KOPT-K1 (cell line): ENCODE data around the gene VCP.

ENCODE experiments used
- H3K27ac ChIP-seq: fragments of 200-600 bp; sonication (generic); 2 replicates; pipeline ENCODE4 v1.5.1; 2016; ENCODE audit warnings: antibody characterized with exemption, mild to moderate bottlenecking, low read depth, low read length; ENCODE audit not compliant: poor library complexity, severe bottlenecking
- H3K36me3 ChIP-seq: fragments of 200-600 bp; sonication (generic); 2 replicates; pipeline ENCODE4 v1.5.1; 2017; ENCODE audit warnings: antibody characterized with exemption, mild to moderate bottlenecking, low read length, moderate library complexity; ENCODE audit not compliant: insufficient read depth
- H3K9me3 ChIP-seq: fragments of 200-600 bp; sonication (generic); 2 replicates; pipeline ENCODE4 v1.5.1; 2017; ENCODE audit warnings: antibody characterized with exemption, low read length, mild to moderate bottlenecking; ENCODE audit not compliant: insufficient read depth, poor library complexity, severe bottlenecking

VCP gene

DNA sequence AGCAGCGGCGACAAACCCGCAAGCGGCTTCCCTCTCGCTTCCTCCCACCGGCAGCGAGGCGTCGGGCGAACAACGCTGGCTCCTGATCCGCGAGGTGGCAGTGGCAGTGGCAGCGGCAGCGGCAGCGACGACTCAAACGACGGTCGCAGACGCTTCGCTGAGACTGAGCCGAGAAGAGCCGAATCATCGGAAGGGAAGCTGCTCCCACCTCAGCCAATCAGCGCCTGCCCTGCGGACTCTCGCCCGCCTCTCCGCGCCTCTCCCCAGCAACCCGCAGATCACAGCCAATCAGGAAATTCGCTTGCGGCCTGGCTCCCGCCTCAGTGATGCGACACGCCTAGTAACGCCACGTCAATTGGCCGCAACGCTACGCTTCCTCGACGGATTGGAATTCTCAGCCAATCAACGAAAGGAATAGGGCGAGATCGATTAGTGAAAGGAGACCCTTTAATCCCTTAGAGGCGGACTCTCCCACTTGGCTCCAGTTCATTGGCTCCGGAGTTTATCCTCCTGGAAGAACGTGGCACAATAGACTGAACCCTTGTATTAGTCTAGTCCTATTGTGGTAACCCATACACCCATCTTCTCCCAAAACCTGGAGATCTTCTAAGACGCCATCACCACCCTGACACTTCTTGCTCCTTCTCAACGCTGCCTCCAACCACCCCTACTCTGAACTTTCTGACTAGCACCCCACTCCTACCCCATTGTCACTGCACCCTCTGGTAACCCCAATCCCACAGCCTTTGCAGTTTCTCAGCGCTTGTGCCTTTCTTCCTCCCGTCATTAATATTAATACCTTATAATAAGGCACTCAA is at the start of gene VCP:
VCP (minus strand) TSS at position 165 of the 818 bp plus-strand sequence. CDS start 272 bp downstream, outside the sequence.
- Histone ChIP-seq H3K36me3 (peaks cover 75% of the 10 kb centered on the region), H3K27ac (peak within 1 kb of the TSS; percentile 90), H3K9me3 (no peaks in the 10 kb centered on the region)

DNA sequence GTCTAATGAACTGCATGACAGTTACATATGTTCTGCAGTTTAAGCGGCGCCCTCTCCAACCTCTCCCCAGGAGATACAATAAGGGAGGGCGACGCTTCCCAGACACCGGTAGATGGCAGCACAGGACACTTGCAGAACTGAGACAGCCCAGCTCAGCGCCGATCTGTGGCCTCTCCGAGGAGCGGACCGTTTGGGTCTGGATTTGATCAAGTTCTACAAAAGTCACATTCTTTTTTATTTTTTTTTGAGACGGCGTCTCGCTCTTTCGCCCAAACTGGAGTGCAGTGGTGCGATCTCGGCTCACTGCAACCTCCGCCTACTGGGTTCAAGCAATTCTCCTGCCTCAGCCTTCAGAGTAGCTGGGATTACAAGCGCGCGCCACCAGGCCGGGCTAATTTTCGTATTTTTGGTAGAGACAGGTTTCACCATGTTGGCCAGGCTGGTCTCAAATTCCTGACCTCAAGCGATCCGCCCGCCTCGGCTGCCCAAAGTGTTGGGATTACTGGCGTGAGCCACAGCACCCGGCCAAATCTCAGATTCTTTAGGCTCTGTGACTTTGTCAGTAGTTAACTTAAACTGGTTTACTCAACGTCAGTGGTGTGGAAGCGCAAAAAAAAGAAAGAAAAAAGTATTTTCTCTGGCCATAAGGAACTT is 44.6 kb upstream of the VCP start:
- Histone ChIP-seq H3K36me3 (no peaks in the 10 kb centered on the region), H3K9me3 (no peaks in the 10 kb centered on the region), H3K27ac (no peak overlapping the region)

DNA sequence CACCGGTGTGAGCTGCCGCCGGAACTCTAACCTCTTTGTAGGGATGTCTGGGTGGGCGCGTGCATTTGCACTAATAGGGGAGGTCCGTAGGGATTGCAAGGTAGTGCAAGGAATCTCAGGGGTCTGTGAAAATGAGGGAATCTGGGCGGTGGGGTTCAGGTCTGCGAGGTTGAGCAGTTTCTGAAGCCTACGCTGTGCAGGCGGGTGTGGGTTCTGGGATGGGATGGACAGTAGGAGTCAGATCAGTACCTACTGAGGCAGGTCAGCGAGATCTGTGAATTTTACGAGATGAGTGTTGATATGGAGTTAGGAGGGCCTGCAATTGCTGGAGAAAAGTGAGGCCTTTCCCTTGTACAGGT is 44.1 kb upstream of the VCP start:
- H3K9me3 ChIP-seq, result no peaks in the 10 kb centered on the region
- no peak overlapping the region for H3K27ac ChIP-seq
- no peaks in the 10 kb centered on the region for H3K36me3 ChIP-seq

DNA sequence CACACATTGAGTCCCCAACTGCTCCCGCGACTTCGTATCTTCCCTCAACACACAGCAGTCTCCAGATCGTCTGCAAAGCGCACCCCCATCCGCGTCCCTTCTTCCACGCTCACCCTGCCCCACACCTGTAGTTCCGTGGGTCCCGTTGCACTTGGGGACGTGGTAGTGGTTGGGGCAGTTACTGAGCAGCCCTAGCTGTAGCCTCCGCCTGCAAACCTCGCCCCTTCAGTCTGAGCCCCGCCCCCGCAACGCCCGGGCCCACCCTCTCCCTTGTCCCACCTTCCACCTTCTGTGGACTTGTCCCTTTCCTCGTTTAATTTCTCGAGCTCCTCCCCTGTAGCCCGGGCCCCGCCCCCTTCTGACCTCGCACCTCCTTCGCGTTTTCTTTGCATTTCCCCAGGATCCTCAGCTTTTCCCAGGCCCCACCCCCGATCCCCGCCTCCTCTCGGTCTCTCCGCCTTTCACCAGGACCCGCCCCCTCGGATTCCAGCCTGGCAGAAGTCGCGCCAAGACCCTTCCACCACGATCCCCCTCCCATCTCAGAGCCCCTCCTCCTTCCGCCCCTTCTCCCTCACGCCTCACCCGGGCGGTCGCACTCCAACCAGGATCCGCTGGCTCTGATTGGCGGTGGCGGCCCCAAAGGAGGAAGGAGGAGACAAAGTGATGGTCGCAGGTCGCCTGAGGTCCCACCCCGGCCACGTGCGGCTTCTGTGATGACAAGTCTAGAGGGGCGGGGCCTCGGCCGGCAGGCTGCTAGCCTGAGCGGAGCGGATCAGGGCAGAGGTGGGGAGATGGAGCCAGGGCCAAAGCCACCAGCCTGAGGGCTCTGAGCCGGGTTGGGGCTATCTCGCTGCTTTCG is 43.5 kb upstream of the VCP start, which contains the start of gene ATOSB:
ATOSB (minus strand) TSS at position 183 of the 859 bp plus-strand sequence. CDS start 7,588 bp downstream, outside the sequence.
- Histone ChIP-seq H3K27ac (peak within 1 kb of the TSS; percentile 69), H3K36me3 (no peaks in the 10 kb centered on the region), H3K9me3 (no peaks in the 10 kb centered on the region)

DNA sequence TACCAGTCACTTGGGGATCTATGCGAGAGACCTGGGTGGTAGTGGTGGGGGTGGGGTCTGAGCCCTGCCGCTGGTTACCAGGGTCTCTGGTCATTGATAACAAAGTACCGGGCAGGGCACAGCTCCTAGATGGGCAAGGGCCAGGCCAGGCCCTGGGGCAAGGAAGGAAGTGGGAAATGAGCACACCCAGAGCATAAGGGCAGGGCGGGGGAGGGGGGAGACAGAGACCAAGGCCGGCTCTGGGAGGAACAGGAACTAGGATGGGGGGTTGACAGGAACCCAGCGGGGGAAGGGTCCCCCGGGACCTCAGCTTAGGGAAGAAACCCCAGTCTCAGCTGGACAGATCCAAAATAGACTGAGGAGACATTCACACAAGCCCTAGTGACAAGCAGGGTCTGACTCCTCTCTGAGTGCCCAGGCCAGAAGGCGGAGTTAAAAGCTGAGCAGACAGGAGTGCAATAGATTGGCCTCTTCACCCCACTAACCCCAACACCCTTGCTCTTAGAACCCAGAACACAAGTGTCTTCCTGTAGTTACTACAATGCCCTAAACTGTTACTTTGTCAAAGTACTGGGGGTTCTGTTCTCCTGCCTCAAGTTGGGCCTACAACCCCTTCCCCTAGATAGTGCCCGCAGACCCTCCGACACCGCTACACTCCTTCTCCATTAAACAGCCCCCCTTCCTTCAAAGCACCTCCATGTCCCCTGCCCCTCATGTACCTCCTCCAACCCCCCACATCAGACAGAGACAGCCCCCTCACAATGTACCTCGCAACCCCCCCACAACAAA is 42.6 kb upstream of the VCP start:
- peak overlapping the region; percentile 69 for H3K27ac ChIP-seq
- H3K36me3 ChIP-seq, result no peaks in the 10 kb centered on the region
- no peaks in the 10 kb centered on the region for H3K9me3 ChIP-seq

DNA sequence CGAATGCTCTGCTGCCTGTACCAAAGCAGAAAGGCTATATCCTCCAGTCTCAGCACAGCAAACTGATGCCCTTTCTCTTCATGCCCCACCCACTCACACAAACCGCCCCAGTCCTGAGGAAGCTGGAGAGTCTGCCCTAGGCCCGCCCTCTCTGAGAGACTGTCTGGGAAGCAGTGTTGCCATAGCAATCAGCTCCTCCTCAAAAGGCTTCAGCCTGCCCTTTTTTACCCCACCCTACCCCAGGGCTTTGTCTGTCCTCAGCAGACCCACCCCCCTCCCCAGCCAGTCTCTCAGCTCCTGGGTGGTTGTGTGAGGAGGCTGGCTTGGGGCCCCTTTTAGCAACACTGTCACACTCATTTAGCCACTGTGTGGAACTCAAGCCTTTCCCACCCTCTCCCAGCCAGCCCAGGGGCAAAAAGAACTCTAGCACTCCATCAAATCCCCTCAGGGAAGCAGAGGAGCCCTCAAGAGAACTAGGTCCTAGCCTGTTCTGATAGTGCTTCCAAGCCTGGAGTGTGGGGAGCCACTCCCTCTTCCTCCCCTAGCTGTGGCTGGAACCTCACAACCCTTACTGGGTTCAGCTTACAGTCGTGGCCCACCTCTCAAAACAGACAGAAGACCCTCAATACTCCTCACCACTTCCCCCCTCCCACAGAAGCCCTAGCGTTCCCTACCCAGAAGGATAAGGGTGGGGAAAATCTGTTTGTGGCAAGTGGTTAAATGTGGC is 41.9 kb upstream of the VCP start:
- H3K27ac ChIP-seq, result peak overlapping the region; percentile 69
- H3K36me3 ChIP-seq, result no peaks in the 10 kb centered on the region
- H3K9me3 ChIP-seq, result no peaks in the 10 kb centered on the region

DNA sequence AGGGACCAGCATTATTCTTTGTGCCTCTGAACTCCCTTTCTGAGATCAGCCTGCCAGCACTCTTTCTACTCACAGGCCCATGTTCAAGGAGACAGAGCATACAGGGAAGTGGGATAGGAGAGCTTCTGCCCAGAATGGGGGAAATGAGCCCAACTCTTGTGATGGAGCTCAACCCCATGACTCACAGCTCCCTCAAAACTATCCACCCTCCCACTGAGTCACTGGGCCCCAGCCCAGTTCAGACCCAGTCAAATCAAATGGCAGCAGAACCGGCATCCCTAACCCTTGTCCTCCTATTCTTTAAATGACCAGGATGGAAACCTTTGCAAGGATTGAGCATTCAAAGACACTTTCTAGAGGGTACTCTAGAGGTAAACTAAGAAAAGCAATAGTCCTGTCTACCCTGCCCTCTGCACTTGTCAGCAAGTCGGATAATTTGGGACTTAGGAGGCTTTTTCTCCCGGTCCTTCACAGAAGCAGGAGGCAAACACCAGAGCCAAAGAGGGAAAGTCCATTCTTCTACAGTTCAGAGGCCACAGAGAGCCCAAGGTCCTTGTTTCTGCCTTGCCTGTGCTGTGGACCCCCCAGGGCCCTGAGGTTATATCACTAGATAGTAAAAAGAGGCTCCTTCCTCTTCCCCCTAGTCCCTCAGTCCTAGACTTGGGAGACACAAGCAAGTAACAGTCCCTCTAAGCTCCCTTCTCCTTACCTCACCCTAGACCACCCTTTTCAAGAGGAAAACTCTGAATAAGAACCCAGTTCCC is 40.0 kb upstream of the VCP start:
- no peak overlapping the region for H3K27ac ChIP-seq
- H3K36me3 ChIP-seq, result no peaks in the 10 kb centered on the region
- no peaks in the 10 kb centered on the region for H3K9me3 ChIP-seq

DNA sequence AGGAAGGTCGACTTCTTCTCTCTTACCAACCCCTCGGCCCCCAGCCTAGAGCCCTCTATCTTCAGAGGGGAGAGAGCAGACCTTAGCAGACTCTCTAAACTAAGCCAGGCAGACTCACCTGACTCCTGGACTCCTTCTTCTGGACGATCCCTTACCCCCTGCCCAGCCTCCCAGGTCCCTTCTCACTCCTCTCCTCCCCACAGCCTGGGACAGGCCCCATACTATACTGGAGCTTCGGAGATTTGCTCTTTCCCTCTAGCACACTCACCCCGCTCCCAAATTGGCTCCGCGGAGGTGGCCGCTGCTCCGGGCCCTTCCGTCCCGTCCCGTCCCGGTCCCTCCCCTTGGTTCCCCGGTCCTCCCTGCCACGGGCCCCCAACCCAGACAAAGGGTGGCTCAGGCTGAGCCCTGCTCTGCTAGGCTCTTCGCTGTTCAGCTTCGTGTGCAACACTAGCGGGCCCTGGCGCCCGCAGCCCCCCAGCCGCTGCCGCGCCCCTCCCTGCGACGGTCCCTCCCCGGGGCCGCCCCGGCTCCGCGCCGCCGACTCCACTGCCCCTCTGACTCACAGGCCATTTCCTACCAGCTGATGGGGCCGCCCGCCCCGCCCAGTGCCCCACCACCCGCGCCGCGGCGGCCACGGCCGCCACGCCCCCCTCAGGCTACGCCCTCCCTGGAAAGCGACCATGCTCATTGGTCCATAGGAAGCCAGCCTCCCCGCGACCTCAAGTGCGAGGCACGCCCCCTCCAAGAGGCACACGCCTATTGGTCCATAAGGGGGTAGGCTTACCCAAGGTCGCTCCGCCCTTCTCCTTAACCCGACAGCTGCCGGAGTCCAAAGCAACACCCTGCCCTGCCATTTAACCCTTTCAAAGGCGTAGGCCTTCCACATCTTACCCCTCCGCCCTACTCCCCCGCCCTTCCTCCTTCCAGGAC is 38.8 kb upstream of the VCP start:
- H3K27ac ChIP-seq, result peak overlapping the region; percentile 37

DNA sequence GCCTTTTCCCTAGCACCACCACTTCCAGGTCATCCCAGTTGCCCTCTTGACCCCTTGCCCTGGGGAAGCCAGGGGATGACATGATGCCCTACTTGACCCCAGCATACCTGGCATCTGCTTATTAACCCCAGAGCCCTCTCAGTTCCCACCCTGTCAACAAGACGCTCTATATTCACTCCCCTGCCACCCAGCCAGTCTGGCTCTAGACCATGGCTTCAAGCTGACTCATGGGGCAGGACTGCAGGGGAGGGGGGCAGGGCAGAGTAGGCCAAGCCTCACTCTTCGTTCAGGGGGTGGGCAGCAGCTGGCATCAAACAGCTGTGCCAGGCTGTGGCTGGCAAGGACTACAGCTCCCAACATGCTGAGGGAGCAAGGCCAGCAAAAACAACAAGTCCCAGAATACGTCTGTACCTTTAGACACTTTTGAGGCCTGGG is 37.9 kb upstream of the VCP start:
- Histone ChIP-seq H3K9me3 (no peaks in the 10 kb centered on the region), H3K36me3 (no peaks in the 10 kb centered on the region), H3K27ac (no peak overlapping the region)

More for the DNA sequence above, 38.8 kb upstream of the VCP start:
- H3K36me3 ChIP-seq, result no peaks in the 10 kb centered on the region
- H3K9me3 ChIP-seq, result no peaks in the 10 kb centered on the region

DNA sequence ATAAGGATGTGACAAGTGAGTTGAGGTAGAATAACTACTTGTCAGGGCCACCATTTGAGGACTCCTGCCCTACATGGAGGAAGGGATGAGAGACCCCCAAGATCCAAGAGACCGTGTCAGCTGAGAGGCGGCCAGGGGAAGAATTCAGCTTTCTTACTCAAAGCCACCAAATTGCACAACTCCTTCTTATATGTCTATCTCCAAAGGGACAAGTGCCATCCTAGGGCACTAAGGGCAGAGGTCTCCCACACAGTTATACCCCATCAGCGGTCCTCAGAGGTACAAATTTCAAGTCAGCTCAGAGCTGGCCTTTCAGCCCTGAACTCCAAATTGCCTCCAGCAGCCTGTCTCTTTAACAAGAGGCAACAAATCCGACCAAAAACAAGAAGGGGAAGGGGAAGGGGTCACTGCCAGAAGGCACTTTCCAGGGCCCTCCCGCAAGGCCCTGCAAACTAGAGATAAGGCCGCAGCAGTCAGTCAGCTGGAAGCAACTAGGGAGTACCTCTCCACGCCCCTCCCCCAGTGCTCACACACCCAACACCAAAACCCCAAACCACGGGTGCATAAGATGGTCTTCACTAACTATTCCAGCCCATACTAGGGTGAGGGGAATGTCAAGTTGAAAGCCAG is 36.6 kb upstream of the VCP start:
- H3K9me3 ChIP-seq, result no peaks in the 10 kb centered on the region
- H3K27ac ChIP-seq, result no peak overlapping the region
- no peaks in the 10 kb centered on the region for H3K36me3 ChIP-seq

DNA sequence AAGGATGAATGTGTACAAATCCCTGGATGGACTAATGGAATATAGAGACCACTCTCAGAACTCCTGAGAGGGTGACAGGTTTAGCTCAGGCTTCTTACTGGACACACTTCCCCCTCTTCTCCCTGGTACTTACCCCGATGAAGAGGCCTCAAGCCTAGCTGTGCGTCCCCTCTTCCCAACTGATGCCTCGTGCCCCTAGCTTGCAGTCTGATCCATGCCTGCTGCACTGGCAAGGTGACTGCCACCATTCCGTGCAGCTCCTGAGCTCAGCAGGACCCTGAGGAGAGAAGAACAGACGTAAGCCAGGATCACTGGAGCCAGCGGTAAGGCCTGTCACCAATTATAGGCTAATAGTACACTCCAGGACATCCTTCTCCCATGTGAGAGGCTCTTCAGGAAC is 36.0 kb upstream of the VCP start:
- H3K9me3 ChIP-seq, result no peaks in the 10 kb centered on the region
- H3K27ac ChIP-seq, result no peak overlapping the region
- no peaks in the 10 kb centered on the region for H3K36me3 ChIP-seq
